NK-92 (cell line): ENCODE results near the gene GLIS1.

Experiments used
- DNase-seq: peaks from one replicate; lab custom pipeline; 2025; ENCODE audit not compliant: unreplicated experiment; lab: John Stamatoyannopoulos, UW

Gene GLIS1

GRCh38 chr1:53736290-53736689, 2.7 kb downstream of the GLIS1 start:
- no peak for DNase-seq

DNA sequence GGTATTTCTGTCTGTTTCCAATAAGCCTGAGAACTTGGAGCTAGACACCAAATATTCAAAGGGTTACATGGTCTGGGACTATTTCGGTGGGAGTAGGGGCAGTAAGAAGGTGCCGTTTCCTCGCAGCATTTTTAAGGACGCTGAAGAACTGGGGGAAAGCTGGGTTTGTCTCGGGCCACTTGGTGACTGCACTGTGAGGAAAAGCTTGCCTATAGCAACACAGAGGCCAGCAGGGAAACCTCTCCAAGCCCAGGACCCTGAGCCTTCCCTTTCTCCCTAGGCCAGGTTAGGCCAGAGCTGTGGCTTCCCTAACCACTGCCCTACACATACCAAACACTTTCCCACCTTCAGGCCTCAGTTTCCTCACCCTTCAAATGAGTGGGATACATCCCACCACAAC, 3.3 kb downstream of the GLIS1 start:
- no peak for DNase-seq

DNA sequence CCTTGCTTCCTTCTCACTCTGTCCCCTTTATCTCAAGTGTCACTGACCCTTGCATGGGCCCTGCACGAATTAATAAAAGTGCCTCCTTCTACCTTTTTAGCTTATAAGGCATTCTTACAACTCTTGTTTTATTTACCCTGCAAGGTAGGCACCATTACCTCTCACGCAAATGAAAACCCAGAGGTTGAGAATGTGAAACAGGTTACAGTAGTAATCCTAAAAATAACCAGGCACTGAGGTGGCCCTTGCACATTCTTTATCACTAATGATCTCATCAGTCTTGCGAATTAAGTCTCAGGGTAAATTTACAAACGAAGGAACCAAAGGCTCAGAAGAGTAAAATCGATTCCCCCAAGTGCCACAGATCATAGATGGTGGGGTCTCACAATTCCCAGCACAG, 3.7 kb downstream of the GLIS1 start:
- no peak for DNase-seq

GRCh38 chr1:53734650-53735211, 4.2 kb downstream of the GLIS1 start:
- no peak for DNase-seq

GRCh38 chr1:53733975-53734649, 4.9 kb downstream of the GLIS1 start:
- DNase-seq, result no peak

DNA sequence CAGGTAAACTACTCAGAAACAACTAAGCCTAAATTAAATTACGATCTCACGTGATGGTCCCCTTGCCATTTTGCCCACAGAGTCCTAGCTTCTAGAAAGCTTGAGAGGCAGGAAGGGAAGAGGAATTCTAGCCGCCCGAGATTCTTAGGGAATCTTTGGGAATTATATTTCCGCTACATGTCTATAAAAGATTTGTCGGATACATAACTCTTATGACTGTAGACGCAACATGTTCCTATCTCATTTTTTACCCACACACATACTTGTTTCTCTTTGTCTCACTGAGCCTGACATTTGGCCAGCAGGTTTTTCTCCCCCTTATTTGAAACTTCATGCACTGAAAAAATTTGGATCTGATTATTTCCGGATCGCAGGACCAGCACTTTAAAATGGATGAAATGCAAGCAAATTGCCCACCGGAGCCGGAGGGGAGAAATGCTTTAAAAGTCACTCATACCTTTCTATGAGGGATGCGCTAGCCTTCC, 5.5 kb downstream of the GLIS1 start:
- no peak for DNase-seq

- no peak for DNase-seq
Measured at GRCh38 chr1:53732912-53733317, 6.0 kb downstream of the GLIS1 start.

- no peak for DNase-seq
Measured at GRCh38 chr1:53732409-53732808, 6.6 kb downstream of the GLIS1 start.

DNA sequence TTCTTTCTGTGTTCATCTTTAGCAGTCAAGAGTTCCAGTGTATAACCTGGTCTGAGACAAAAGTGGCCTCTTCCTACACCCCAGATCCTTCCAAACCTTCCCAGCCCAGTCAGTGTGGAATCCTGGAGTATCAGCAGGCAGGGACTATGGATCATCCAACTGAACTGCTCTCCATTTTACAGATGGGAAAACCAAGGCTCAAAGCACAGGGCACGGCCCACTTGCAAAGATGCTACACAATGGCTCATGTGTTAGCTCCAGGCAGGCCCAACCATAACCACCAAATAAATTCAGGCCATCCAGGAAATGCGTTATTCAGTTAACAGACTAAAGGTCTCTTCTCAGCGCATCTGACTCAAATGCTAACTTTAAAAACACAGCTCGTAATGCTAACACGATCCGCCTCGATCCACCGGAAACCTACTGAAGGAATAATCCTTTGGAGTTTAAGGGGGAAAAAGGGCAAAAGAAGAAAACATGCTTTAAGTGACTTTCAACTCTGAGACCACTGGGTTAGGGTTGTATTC, 7.1 kb downstream of the GLIS1 start:
- no peak for DNase-seq

DNA sequence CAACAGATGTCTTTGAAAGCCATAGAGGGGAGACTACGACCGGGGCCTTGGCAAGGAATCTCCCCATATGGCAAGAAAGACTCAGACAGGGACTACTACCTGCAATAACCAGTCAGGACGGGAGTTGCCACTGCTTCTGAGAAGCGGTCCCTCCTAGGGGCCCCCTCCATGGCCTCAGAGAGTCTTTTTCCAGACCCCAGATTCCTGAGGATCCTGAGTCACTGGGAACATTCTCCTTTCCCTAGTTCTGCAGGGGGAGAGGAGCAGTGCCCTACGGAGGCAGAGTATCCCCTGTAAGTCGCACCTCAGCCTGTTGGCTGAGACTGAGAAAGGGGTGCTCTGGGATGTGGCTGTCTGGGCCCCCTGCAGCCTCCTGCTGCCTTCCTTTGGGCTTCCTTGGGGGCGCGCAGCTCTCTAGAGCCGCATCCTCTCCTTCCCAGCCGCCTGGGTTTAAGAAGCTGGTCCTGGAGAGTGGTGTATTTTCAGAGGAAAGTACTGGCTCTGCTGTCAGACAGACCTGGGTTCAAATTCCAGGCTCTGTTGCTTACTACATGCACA, 7.8 kb downstream of the GLIS1 start:
- no peak for DNase-seq

DNA sequence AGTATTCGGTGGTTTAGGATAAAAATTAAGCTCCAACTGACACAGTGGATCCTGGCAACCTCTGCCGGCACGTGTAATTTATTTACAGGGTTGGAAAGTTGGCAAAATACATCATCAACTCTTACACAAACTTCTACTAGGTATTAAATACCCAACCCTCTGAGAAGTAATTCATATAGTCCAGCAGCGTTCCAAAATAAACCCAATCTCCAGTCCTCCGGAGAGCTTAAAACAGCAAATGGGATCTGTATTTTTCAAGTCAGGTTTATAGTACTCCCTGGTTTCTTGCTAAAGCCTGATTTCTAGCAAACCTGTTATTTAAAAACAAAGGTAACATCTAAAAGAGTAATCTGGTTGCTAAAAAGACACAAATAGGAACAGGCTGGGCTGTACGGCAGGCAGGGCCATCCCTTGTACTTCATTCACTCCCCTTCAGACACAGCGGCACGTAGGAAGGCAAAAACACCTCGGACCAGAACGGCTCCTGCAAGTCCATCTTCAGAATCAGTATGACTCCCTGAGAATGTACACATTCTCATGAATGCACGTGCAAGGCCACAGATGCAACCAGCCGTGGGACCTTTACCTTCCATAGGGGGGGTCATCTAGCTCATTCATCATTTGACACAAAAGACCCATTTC, 8.6 kb downstream of the GLIS1 start:
- no peak for DNase-seq

DNA sequence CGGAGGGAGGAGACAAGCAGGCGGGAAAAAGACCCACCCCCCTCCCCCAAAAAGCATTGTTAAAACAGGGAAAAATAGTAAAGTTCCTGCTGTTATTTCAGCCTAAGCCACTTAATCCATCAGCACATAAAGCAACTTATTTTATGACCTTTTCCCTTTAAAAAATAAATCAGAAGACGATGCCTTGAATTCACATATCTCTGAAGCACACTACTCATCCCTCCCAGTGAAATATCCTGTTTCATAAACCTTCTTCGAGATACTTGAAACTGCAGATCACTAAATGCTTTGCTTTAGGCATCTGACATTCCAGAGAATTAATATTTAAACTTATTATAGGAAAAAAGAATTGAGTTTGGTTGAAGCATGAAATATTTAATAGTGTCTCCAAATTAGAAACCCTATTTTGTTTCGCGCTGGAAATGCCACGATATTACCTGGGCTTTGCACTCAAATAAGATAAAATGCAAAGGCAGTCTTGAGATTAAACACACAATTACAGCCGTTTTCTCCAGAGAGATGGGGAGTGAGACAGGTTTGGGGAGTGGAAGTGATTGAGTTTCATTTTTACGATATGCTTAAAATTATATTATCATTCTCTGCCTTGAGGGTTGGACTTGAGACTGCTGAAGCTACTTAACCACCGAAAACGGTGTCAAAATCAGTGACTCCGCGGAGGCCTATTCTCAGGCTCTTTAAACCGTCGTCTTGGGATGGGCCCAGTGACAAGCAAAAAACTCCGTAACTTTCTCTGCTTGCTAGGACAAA, 9.3 kb downstream of the GLIS1 start:
- no peak for DNase-seq

DNA sequence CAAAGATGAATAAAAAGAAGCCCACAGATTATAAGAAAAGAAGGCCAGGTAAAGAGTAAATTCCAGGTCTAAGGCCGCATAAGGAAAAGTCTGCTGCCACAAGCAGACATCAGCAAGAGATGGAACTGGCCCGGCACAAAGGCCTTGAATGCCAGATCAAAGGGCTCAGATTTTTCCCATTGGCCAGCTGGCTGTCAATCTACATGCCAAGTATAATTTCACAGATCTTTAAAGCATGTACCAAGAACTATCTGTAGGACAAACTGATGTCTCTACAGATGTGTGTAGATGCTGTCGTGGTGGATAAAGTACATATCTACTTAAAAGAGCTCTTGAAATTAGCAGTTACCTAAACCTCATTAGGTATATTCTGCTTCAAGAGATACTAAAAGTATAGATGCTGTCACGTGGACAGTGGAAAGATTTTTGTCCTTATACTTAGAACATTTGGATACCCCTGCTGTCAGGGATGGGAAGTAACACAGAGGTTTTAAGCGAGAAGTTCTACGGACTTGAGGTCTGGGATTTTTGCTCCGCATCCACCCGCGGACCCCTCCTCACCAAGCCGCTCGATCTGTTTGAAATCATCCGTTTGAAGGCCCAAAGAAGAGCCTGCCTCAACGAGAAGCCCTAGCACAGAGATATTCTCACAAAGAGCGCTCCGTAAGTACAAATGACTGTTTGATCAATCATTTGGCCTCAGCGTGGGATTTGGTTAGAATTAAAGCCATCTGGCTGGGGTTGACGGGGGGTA, 10.1 kb downstream of the GLIS1 start:
- no peak for DNase-seq

- DNase-seq, result no peak
Measured at GRCh38 chr1:53728196-53728595, 10.8 kb downstream of the GLIS1 start.

DNA sequence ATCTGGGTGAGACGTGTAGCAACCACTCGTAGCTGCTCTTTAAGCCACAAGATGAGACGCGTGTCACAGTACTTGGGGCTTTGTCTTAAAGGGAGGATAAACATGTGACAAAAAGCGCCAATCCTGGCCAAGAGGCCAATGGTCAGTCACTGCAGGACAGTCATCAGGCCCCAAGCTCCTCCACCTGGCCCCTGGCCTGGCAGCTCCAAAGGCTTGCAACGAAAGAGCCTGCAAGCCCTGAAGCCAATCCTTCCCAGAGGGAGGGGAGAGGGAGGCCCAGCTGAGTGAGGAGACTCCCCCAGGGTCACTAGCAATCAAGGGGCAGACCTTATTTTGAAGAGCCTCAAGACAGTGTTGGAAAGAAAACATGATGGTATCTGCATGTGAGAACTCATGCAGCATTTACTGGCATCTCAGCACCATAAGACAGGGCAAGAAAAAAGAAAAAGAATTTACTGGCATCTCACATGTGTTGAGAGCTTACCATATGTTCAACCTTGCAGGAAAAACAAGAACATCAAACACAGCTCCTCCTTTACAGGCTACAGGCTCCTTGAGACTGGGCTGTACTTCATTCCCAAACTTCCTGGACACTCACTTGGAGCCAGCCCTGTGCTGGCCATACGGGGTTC, 11.4 kb downstream of the GLIS1 start:
- DNase-seq, result no peak

GRCh38 chr1:53726009-53726600, 12.9 kb downstream of the GLIS1 start:
- no peak for DNase-seq

DNA sequence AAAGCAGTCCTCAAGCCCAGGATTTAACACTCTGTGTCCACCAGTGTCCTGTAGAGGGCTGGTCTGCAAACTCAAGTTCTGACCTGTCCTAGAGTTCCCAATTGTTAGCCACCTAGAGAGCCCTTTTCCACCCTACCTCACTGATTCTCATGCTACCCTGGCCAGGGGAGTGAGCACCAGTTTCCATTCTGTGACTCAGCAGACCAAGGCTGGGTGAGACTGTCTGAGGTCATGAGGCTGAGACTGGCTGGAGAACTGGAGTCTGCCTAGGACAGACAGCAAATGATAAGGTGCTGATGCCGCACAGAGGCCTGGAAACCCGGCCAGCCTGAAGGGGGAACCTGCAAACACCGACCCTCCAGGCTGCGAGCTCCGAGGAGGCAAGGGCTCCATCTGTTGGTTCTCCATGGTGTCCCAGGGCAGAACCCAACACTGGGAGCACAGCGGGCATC, 13.7 kb downstream of the GLIS1 start:
- DNase-seq, result no peak

DNA sequence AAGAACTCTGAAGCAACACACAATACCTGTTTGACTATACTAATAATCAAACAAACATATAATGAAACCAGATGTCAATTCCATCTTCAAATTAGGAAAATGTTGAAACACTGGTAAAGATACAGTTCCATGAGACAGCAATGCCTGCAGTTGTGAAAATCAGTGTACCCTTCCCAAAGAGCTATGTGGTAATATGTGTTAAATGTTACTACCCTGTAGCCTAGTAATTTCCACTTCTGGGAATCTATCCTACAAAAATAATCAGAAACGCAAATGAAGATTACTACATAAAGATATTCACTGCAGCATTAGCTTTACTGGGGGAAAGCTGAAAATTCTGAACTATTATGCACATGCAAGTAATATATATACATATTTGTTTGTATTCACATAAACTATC, 16.9 kb downstream of the GLIS1 start:
- no peak for DNase-seq

DNA sequence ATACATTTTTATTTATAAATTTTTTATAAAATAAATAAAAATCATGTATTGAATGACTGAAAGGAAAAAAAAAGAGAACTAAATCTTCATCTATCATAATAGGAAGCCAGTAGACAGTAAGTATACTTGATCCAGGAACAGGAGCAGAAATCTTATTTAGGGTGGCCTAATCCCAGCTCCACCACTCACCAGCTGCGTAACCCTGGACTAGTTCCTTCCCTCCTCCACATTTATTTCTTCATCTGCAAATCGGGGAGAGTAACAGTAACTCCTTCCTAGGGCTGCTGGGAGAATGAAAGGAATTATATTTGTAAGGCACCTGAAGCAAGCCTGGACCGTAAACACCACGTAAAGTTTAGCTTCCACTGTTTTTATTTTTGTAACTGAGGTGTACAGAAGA, 17.9 kb downstream of the GLIS1 start:
- DNase-seq, result no peak

GRCh38 chr1:53719469-53719868, 19.5 kb downstream of the GLIS1 start:
- no peak for DNase-seq
